K562 (cell line): ENCODE measurements around the gene LMF2. TPM values are rescaled to one million over a fixed set of nuclear protein-coding genes. Genes with fewer than 3 reads are reported as not detected.
A peak's percentile ranks its signal among the peaks of the same experiment; 100 is the strongest.

Experiments used
- ARID4B ChIP-seq: sonication (generic); formaldehyde crosslinking; IDR thresholded peaks from 2 replicates; pipeline ENCODE4 v1.8.0; 2022; ENCODE audit warnings: mild to moderate bottlenecking, missing genetic modification reagents
- ATF1 ChIP-seq, 2 experiments: fragments of 450-650 bp in 1 of 2; IDR thresholded peaks; 2 replicates each; pipeline ENCODE4 v1.6.1; 2016; ENCODE audit warnings: missing compliant biosample characterization in 1 of 2, missing genetic modification characterization in 1 of 2
- GABPB1 ChIP-seq: sonication (generic); formaldehyde crosslinking; IDR thresholded peaks from 2 replicates; pipeline ENCODE4 v1.8.0; 2022; ENCODE audit warnings: mild to moderate bottlenecking, missing genetic modification reagents
- LCOR ChIP-seq: sonication (generic); formaldehyde crosslinking; IDR thresholded peaks from 2 replicates; pipeline ENCODE4 v1.8.0; 2022; ENCODE audit warnings: mild to moderate bottlenecking, missing genetic modification reagents
- POU5F1 ChIP-seq: fragments of 150-350 bp; IDR thresholded peaks from 2 replicates; pipeline ENCODE4 v1.6.1; 2014; ENCODE audit warnings: borderline replicate concordance, low read length, low read depth, mild to moderate bottlenecking; ENCODE audit not compliant: partially characterized antibody
- THAP12 ChIP-seq: fragments of 250-450 bp; sonication (Bioruptor Pico); IDR thresholded peaks from 2 replicates; pipeline ENCODE4 v1.9.0; 2021; ENCODE audit warnings: mild to moderate bottlenecking, inconsistent platforms
- ZNF512 ChIP-seq: IDR thresholded peaks from 2 replicates; pipeline ENCODE4 v1.6.1; 2016; ENCODE audit warnings: missing genetic modification characterization, missing compliant biosample characterization
- ZNF740 ChIP-seq, 3 experiments: fragments of 200-800 bp in 1 of 3; sonication (Bioruptor generic) in 1 of 3; sonication (generic) in 1 of 3; formaldehyde crosslinking in 1 of 3; IDR thresholded peaks; 2 replicates each; pipeline versions ENCODE4 v1.6.1 to v1.8.0; 2016 to 2022; ENCODE audit warnings: mild to moderate bottlenecking in 2 of 3, missing compliant biosample characterization in 2 of 3, missing genetic modification characterization in 2 of 3, missing genetic modification reagents in 1 of 3
- polyA plus RNA-seq, 8 experiments: library from polyadenylated mRNA; depleted of rRNA in 4 of 8; stranded (reverse) in 5 of 8; unstranded in 3 of 8; fragments of >200 nt; fragmentation: Nextera tagmentation in 2 of 8; fragmentation: Illumina TruSeq in 1 of 8; extraction: Ambion mirVana in 2 of 8; extraction: Trizol in 1 of 8; gene quantifications; 2 replicates each; pipeline versions ENCODE4 v1.2.1 to v1.2.3, GENCODE V29; 2011 to 2014; ENCODE audit warnings: inconsistent platforms in 1 of 8, missing spikeins in 1 of 8
- total RNA-seq, 7 experiments: library from RNA; depleted of rRNA in 6 of 7; stranded (reverse); fragments of >200 nt in 6 of 7; fragmentation: Illumina TruSeq in 2 of 7; extraction: Trizol in 2 of 7; gene quantifications; 2 replicates each; pipeline versions ENCODE4 v1.2.1 to v1.2.3, GENCODE V29; 2011 to 2021; ENCODE audit warnings: low replicate concordance in 1 of 7

The LMF2 gene
- total and polyA plus RNA-seq, 9 of the 15 experiments (the other 6 are each of a cell fraction or from before 2014, with no cell fraction given), result 0.08 to 37.1 (median 7.6) TPM

GRCh38 chr22:50525104-50525857 lies 17.8 kb upstream of the LMF2 start, which contains the start of gene SCO2 (continued):
- TF ChIP-seq THAP12 (CRISPR knock-in tag) (0 out of 2 replicates have a peak, but pooled peaks have one; percentile 19), ATF1 (CRISPR knock-in tag; IDR thresholded peaks at IDR 0.05) (no peak), ATF1 (tag; IDR thresholded peaks at IDR 0.05) (0 out of 2 replicates have a peak, but pooled peaks have one; percentile 25), ARID4B (CRISPR knock-in tag) (no peak; the same call in 1 of the 2 replicates), ZNF740 (CRISPR knock-in tag; IDR thresholded peaks at IDR 0.05) (peak; percentile 68; the same call in 1 of the 2 replicates), ZNF740 (tag; IDR thresholded peaks at IDR 0.05) (no peak; a peak in 1 of 4 replicates), ZNF512 (tag) (no peak), POU5F1 (no peak), GABPB1 (CRISPR knock-in tag) (peak; percentile 64; the same call in 1 of the 2 replicates), LCOR (CRISPR knock-in tag) (peak; percentile 67; the same call in 1 of the 2 replicates)
